K562 (cell line): ENCODE data around the gene ARHGAP18. TPM values are rescaled to one million over a fixed set of nuclear protein-coding genes. Genes with fewer than 3 reads are reported as not detected.

Experiments
- ATF7 ChIP-seq: fragments of 450-650 bp; IDR thresholded peaks from 2 replicates; pipeline ENCODE4 v1.7.1; 2014; ENCODE audit warnings: mild to moderate bottlenecking, moderate library complexity
- CHCHD3 ChIP-seq: fragments of 250-450 bp; sonication (Bioruptor Pico); IDR thresholded peaks from 2 replicates; pipeline ENCODE4 v2.1.2; 2022; ENCODE audit warnings: mild to moderate bottlenecking
- ETV6 ChIP-seq, 3 experiments: fragments of 150-350 bp in 1 of 3; sonication (generic) in 1 of 3; formaldehyde crosslinking in 1 of 3; IDR thresholded peaks; 2 replicates each; pipeline versions ENCODE4 v1.6.1 to v1.8.0; 2014 to 2022; ENCODE audit warnings: borderline replicate concordance in 2 of 3, low read depth in 2 of 3, antibody characterized with exemption in 1 of 3, low read length in 1 of 3, mild to moderate bottlenecking in 1 of 3, missing genetic modification reagents in 1 of 3
- HDAC1 ChIP-seq, 2 experiments: fragments of 450-650 bp; IDR thresholded peaks; 2 replicates each; pipeline ENCODE4 v1.6.1; 2016 to 2017; ENCODE audit warnings: inconsistent platforms in 1 of 2, mild to moderate bottlenecking in 1 of 2, moderate library complexity in 1 of 2
- PTTG1 ChIP-seq: fragments of 450-650 bp; IDR thresholded peaks from 2 replicates; pipeline ENCODE4 v1.6.1; 2016; ENCODE audit warnings: low read depth, mild to moderate bottlenecking, missing genetic modification characterization, missing compliant biosample characterization
- RB1 ChIP-seq: fragments of 450-650 bp; IDR thresholded peaks from 2 replicates; pipeline ENCODE4 v1.6.1; 2017; ENCODE audit warnings: low read depth, mild to moderate bottlenecking
- ZFP36 ChIP-seq: fragments of 150-350 bp; IDR thresholded peaks from 2 replicates; pipeline ENCODE4 v1.6.1; 2018; ENCODE audit warnings: low read length, low read depth; ENCODE audit not compliant: partially characterized antibody
- ZNF324 ChIP-seq: fragments of 250-450 bp; sonication (Bioruptor Pico); IDR thresholded peaks from 2 replicates; pipeline ENCODE4 v1.4.0; 2020; ENCODE audit warnings: mild to moderate bottlenecking
- ZNF347 ChIP-seq: fragments of 450-650 bp; formaldehyde crosslinking; IDR thresholded peaks from 2 replicates; pipeline ENCODE4 v1.4.0; 2020; ENCODE audit warnings: low read depth, mild to moderate bottlenecking, moderate library complexity
- ZNF408 ChIP-seq: fragments of 250-450 bp; sonication (Bioruptor Pico); IDR thresholded peaks from 2 replicates; pipeline ENCODE4 v1.4.0; 2020; ENCODE audit warnings: low read depth, mild to moderate bottlenecking, moderate library complexity
- polyA plus RNA-seq, 8 experiments: library from polyadenylated mRNA; depleted of rRNA in 4 of 8; stranded (reverse) in 5 of 8; unstranded in 3 of 8; fragments of >200 nt; fragmentation: Nextera tagmentation in 2 of 8; fragmentation: Illumina TruSeq in 1 of 8; extraction: Ambion mirVana in 2 of 8; extraction: Trizol in 1 of 8; gene quantifications; 2 replicates each; pipeline versions ENCODE4 v1.2.1 to v1.2.3, GENCODE V29; 2011 to 2014; ENCODE audit warnings: inconsistent platforms in 1 of 8, missing spikeins in 1 of 8
- total RNA-seq, 7 experiments: library from RNA; depleted of rRNA in 6 of 7; stranded (reverse); fragments of >200 nt in 6 of 7; fragmentation: Illumina TruSeq in 2 of 7; extraction: Trizol in 2 of 7; gene quantifications; 2 replicates each; pipeline versions ENCODE4 v1.2.1 to v1.2.3, GENCODE V29; 2011 to 2021; ENCODE audit warnings: low replicate concordance in 1 of 7
- TF ChIP-seq, protein P1 (sequence below): fragments of 250-450 bp; sonication (Bioruptor Pico); IDR thresholded peaks from 2 replicates; pipeline ENCODE4 v1.9.0; 2021; ENCODE audit warnings: mild to moderate bottlenecking, inconsistent platforms
- TF ChIP-seq, protein P2 (sequence below): IDR thresholded peaks from 2 replicates; pipeline ENCODE4 v1.6.1; 2014; ENCODE audit warnings: antibody characterized with exemption
- TF ChIP-seq, protein P3 (sequence below): sonication (generic); formaldehyde crosslinking; IDR thresholded peaks from 2 replicates; pipeline ENCODE4 v1.8.1; 2023; ENCODE audit warnings: mild to moderate bottlenecking, missing genetic modification reagents
- TF ChIP-seq, protein P4 (sequence below): fragments of 450-650 bp; IDR thresholded peaks from 2 replicates; pipeline ENCODE4 v1.6.1; 2016; ENCODE audit warnings: borderline replicate concordance

Gene ARHGAP18
- total and polyA plus RNA-seq, 9 of the 15 experiments (the other 6 are each of a cell fraction or from before 2014, with no cell fraction given): 13.3 to 29.7 (median 21.1) TPM

DNA sequence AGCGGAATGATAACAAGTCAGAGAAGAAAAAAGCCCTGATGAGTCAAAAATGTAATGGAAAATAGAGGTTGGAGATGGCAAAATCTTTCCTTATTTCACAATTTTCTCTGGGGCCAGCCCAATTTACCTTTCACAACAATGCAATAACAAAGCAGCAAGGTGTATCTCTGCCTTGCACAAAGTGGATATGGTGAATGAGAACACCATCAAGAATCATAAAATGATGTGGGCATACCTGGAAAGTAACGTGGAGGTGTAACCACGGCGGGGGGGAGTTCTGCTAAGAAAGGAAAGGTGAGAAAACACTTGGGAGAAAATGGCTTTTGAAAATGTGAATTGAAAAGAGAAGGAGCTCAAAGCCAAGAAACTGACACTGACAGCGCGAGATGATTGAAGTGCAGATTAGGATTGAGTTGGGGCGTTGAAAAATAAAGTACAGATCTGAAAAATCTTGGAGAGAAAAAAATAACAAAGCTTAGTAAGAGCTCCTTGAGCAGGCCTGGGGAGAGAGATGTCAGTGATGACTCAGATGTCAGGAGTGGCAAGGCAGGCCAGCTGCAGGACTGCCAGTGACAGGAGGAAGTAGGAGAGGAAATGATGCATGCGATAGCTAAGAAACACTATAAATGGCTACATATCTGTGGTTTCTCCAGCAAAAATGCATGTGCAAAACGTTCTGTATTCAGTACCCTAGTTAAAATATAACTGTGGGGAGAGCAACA lies 26.2 kb downstream of the ARHGAP18 start (continued):
- TF ChIP-seq ZNF408: no peak
- TF ChIP-seq ZFP36: no peak
- TF ChIP-seq HDAC1 (IDR thresholded peaks at IDR 0.05): peak in 1 of 2 experiments; percentile 93; a peak in 2 of 4 replicates
- TF ChIP-seq, protein P1, sequence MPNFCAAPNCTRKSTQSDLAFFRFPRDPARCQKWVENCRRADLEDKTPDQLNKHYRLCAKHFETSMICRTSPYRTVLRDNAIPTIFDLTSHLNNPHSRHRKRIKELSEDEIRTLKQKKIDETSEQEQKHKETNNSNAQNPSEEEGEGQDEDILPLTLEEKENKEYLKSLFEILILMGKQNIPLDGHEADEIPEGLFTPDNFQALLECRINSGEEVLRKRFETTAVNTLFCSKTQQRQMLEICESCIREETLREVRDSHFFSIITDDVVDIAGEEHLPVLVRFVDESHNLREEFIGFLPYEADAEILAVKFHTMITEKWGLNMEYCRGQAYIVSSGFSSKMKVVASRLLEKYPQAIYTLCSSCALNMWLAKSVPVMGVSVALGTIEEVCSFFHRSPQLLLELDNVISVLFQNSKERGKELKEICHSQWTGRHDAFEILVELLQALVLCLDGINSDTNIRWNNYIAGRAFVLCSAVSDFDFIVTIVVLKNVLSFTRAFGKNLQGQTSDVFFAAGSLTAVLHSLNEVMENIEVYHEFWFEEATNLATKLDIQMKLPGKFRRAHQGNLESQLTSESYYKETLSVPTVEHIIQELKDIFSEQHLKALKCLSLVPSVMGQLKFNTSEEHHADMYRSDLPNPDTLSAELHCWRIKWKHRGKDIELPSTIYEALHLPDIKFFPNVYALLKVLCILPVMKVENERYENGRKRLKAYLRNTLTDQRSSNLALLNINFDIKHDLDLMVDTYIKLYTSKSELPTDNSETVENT (CRISPR knock-in tag): no peak
- TF ChIP-seq, protein P2, sequence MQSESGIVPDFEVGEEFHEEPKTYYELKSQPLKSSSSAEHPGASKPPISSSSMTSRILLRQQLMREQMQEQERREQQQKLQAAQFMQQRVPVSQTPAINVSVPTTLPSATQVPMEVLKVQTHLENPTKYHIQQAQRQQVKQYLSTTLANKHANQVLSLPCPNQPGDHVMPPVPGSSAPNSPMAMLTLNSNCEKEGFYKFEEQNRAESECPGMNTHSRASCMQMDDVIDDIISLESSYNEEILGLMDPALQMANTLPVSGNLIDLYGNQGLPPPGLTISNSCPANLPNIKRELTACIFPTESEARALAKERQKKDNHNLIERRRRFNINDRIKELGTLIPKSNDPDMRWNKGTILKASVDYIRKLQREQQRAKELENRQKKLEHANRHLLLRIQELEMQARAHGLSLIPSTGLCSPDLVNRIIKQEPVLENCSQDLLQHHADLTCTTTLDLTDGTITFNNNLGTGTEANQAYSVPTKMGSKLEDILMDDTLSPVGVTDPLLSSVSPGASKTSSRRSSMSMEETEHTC: peak; percentile 95
- TF ChIP-seq CHCHD3 (CRISPR knock-in tag): no peak
- TF ChIP-seq, protein P3, sequence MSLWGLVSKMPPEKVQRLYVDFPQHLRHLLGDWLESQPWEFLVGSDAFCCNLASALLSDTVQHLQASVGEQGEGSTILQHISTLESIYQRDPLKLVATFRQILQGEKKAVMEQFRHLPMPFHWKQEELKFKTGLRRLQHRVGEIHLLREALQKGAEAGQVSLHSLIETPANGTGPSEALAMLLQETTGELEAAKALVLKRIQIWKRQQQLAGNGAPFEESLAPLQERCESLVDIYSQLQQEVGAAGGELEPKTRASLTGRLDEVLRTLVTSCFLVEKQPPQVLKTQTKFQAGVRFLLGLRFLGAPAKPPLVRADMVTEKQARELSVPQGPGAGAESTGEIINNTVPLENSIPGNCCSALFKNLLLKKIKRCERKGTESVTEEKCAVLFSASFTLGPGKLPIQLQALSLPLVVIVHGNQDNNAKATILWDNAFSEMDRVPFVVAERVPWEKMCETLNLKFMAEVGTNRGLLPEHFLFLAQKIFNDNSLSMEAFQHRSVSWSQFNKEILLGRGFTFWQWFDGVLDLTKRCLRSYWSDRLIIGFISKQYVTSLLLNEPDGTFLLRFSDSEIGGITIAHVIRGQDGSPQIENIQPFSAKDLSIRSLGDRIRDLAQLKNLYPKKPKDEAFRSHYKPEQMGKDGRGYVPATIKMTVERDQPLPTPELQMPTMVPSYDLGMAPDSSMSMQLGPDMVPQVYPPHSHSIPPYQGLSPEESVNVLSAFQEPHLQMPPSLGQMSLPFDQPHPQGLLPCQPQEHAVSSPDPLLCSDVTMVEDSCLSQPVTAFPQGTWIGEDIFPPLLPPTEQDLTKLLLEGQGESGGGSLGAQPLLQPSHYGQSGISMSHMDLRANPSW: no peak
- peak; percentile 85 for TF ChIP-seq ATF7
- no peak for TF ChIP-seq ZNF324 (CRISPR knock-in tag)
- no peak for TF ChIP-seq RB1
- TF ChIP-seq, protein P4, sequence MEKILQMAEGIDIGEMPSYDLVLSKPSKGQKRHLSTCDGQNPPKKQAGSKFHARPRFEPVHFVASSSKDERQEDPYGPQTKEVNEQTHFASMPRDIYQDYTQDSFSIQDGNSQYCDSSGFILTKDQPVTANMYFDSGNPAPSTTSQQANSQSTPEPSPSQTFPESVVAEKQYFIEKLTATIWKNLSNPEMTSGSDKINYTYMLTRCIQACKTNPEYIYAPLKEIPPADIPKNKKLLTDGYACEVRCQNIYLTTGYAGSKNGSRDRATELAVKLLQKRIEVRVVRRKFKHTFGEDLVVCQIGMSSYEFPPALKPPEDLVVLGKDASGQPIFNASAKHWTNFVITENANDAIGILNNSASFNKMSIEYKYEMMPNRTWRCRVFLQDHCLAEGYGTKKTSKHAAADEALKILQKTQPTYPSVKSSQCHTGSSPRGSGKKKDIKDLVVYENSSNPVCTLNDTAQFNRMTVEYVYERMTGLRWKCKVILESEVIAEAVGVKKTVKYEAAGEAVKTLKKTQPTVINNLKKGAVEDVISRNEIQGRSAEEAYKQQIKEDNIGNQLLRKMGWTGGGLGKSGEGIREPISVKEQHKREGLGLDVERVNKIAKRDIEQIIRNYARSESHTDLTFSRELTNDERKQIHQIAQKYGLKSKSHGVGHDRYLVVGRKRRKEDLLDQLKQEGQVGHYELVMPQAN: peak; percentile 48; the same call in 1 of the 2 replicates
- TF ChIP-seq ZNF347: no peak
- no peak for TF ChIP-seq PTTG1 (tag)
- peak; percentile 90 to 98; a peak in 3 of 4 replicates for TF ChIP-seq ETV6 (IDR thresholded peaks at IDR 0.05; ENCODE audit: borderline replicate concordance in 1 of 2, low read depth in 2 of 2, low read length in 1 of 2)
- no peak for TF ChIP-seq ETV6 (CRISPR knock-in tag; IDR thresholded peaks at IDR 0.05; ENCODE audit: borderline replicate concordance)
